HG02678 (cell line): ENCODE results near the gene MAP6D1.

Experiments used
- ATAC-seq: cut with Tn5 transposase; IDR thresholded peaks from one replicate; pipeline ENCODE4 v1.9.1; 2021; ENCODE audit warnings: mild to moderate bottlenecking, moderate library complexity; ENCODE audit not compliant: unreplicated experiment

MAP6D1 gene

DNA sequence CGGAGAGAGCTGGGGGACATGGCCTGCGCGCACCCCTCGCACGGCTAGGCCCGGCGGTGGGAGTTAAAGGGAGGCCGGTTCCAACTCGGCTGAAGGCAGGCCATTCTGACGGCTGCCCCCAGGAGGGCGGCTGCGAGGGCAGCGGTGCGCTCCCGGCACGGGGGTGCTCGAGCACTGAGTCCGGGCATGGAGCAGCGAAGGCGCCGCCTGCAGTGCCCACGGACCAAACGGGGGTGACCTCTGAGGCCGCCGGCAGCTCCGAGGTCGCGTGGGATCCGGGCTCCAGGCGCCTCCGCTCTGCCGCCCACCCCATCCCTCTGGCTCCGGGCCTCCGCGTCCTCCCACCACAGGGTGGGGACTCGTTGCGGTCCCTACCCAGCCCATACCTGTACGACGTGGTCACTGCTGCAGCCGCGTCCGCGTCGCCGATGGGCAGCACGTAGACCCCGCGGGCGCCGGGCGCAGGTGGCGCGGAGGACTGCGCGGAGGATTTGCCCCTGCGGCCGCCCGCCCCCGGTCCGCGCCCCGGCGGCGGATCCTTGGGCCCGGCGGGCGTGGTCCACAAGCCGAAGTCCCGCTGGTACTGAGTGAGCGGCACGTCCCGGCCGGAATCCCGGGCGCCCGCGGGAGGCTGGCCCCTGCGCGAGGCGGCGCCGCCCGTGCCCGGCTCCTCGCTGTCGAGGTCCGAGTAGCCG lies 469 bp downstream of the MAP6D1 start:
- ATAC-seq, result peak; percentile 31

DNA sequence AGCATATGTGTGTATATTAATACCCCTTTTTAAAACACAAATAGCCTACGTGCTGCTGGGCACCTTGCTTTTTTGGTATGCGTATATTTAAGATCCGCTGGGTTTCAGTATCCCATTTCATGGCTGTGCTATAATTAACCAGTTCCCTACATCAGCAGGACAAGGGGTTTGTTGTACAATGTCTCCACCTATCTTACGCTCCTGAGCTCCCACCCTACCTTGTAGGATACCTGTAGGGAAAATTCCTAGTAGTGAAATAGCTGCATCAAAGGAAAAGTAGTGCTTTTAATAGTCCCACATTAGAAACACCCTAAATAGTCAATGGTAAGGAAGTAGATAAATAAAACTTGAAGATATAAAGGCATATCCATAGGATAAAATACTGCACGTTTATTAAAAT lies 1.4 kb downstream of the MAP6D1 start:
- no peak for ATAC-seq

DNA sequence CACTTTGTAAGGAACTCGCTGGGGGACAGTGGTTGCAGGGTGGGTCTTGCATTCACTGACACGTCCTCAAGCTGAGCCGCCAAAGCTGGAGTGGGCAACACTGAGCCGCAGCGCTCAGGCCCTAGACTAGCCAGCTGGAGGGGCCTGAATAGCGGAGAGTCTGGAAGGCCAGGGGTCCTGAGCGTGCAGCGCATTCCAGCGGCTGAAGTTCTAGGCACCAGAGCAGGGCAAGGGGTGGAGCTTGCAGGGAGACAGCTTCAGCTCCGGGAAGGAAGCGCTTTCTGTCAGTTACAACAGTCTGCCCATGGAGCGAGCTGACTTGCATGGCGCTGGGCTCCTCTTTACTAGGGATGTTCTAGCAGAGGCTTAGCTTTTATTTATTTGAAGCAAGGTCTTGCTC lies 2.7 kb downstream of the MAP6D1 start:
- no peak for ATAC-seq

DNA sequence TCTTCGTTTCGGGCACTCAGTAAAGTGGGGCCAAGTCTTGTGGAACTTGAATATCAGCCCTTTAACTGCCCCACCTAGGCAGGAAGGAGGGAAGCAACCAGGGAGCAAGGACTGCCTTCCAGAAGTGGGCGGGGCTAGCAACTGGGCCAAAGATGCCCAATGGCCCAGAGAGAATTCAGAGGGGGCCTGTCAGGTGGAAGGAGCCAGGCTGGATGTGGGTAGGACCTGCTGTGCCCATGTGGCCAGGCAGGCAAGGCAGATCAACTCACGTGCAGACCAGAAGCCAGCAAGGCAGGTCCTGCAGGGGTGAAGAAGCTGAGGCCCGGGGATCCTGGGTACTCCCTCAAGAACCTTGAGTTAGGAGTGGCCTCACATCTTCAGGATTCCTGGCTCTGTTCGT lies 5.5 kb downstream of the MAP6D1 start:
- no peak for ATAC-seq

DNA sequence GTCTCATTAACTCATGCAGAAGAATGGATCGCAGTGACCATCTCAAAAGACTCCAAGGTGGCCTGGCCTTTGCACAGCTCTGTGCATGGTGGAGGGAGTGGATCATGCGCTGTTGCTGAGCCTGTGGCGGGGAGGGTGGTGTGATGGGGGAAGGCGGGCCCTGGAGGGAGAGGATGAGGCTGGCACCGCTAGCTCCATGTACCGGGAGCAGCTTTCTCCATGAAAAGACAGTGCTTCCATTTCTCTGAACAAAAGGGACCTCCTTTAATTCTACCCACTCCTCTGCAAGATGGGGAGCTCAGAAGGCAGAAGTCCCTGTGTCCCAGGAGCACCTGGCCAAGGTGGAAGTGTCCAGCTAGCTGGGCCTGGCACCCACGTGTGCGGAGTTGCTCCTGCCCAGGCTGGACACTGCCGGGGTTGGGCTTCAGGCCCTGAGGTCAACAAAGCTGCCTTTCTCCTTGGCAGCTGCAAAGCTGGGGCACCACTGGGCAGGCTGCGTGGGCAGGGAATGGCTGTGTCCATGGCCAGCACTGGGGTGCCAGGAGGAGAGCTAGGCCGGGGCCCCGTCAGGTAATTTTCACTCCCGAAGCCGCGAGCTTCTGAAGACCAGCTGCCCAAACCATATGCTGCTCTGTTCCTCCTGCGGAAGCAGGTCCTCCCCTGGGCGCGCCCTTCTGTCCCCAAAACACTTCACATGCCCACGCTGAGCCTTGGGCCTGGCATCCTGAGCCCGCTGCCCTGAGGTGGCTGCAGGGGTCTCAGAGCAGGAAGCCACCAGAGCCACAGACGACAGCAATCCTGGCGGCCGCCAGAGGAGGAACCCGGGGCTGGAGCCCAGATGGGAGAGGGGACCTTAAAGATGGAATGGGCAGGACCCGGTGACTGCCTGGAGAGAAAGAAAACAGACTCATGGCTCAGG lies 6.4 kb downstream of the MAP6D1 start:
- ATAC-seq, result no peak

DNA sequence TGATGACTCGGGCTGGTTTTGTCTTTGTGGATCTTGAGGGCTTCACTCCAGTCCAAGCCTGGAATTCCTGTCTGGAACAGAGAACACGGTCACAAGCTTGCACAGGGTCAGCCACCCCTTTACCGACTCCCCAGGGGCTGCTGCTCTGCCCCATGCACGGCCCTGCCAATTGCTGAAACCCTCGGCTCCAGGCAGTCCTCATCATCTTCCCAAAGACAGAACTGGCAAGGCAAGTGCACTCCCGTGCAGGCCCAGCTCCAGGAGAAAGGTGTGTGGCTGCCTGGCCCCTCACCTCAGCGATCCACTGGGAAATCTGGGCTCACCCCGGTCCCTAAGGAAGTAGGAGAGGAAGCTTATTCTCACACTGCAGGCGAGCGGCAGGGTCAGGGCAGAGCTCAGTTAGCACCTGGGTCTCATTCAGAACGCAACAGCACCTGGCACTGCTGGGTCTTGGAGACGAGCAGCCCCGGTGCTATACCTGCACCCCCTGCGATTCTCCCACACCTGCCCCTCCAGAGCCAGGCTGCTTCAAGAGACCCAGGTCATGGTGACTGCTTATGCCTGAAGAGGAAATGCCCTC lies 7.2 kb downstream of the MAP6D1 start:
- no peak for ATAC-seq

DNA sequence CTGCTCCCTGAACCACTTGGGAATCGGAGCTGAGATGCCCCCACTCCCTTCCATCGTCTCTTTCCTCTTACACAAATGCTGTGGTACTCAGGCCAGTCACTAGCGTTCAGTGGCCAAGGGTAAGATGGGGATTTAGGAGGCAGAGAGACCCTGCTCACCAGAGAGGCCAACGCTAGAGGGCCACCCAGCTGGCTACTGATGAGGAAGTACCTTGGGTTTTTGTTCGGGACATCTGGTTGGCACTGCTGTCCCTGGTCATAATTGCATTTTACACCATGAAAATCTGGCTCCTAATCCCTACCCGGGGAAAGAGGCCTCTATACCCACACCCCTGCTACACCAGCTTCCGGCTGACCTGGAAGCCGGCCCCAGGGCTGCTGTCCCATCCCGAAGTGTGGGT lies 7.7 kb downstream of the MAP6D1 start:
- no peak for ATAC-seq

DNA sequence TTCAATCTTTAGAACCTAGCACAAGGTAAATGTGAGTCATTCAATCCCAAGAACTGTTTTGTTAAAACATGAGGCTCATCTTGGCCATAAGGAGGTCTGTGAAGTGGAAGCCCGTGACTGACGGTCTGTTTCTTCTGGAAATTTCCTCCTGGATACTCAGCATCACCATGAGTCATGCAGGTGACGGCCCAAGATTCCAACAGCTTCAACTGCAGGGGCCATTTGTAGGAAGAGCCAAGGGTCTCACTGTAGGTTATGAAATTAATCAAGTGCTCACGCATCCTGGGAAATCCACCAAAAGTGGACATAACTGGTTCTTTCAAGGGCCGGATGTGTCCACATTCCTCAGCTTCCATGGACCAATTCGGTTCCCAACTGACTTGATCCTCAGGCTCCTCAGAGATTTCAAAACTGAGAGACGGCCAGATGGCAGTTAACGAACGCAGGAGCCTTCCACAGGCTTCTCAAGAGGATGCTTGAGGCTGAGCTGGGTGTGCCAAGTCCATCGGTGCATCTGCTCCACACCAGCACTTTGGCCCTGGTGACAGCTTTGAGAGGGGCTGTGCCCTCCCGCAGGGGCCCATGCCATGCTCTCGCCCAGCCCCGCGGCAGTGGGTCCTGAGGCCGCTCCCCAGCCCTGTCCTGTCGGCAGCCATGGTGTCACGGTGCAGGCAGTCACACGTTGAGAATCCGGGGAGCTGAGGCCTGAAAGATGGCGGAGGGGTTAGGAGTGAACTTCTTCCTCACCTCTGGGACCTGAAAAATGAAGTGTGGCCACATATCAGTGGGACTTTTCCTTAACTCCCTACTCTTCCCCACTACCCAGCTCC lies 8.5 kb downstream of the MAP6D1 start:
- ATAC-seq, result no peak

DNA sequence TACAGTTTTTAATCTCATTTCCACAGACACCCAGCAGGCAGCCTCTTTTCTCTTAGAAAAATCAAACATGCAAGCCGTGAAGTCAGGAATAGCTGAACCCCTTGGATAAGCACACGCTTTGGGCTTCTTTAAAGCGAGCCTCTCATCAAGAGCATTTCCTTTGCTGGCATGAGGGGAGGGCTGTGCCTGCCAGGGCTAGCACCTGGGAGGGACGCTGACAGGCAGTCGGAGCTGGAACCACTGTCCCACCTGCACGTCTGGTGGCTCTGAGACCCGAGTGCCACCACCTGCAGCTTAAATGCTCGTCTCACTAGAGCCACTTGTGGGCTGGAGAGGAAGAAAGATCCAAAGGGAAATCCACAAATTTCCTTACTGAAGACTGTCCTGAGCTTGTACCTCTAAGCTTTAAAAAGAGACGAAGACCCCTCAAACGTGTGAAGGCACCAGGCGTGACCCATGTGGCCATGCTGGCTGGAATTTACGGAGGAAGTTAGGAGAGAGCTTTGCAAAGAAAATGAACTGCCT lies 9.4 kb downstream of the MAP6D1 start:
- peak; percentile 39 for ATAC-seq

DNA sequence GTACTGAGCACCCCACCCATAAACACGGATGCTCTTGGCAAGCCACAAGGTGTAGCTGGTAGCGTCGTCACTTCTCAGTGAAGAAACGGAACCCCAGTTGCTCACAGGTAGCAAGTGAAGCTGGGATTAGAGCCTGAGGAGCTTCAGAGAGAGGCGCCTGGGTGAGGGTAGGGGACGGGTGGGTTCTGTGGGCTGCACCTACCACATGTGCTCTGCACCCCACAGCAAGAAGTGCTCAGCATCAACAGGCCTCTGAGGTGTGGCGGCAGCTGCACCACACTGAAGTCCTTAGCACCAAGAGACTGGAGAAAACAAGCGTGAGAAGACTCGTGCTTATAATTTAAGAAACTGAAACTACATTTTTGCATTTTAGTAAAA lies 9.8 kb downstream of the MAP6D1 start:
- peak; percentile 67 for ATAC-seq

DNA sequence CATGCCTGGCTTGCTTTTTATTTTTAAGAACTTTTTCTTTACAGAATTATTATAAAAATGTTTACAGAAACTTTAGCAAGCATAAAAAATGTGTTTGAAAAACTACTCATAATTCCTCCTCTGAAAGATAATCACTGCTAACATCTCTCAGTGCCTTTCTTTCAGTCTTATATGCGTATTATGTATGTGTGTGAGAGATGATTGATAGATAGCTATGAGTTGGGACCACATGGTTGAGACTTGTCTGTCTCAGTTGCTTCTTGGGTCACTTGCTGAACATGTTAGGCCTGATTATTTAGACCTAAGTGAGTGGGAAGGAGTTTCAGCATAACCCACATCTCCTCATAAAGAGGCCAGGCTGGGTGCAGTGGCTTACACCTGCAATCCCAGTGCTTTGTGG lies 11.1 kb downstream of the MAP6D1 start:
- ATAC-seq, result no peak

DNA sequence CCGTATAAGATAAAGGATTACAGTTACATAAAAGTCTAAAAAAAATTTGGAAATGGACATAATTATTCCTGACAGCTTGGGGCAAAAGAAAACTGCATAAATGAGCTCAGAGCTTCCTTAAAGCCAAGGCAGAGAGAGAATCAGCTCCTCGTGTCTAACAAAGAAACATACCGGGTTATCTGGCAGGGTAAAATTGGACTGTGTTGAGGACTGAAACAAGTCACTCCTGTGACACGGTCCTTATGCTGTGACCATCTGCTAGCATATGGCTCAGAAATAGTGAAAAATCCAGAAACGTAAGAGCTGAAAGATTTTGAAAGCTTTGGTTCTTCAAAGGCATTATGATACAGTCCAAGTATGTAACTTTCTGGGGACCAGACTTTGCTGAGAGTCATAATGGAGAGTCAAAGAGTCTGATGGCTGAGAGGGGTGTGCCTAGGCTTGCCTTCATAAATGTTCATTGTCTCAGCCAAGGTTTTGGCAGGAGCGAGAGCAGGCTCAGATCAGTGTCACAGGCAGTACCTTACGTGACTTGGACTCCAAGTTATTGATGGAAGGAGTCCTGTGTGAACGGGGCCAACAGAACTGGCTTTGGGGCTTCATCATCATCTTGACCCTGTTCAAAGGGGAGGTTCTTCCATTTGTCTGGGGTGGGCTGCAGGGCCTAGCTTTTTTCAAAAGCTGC lies 12.5 kb downstream of the MAP6D1 start:
- ATAC-seq, result no peak

DNA sequence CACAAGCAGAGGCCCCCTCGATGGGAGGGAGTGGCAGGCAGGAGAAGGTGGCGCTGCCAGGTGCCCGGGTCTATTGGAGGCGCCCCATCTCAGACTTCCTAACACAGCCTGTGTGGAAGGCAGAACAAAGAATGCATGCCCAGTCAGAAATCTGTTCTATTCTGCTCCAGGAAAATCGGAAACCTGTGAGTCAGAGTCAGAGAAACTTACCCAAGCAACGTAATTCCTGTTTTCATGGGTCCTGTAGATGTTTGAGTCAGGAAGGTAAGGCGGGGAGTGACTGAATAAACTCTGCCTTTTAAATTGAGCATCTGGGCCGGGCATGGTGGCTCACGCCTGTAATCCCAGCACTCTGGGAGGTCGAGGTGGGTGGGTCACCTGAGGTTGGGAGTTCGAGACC lies 13.7 kb downstream of the MAP6D1 start:
- ATAC-seq, result no peak

DNA sequence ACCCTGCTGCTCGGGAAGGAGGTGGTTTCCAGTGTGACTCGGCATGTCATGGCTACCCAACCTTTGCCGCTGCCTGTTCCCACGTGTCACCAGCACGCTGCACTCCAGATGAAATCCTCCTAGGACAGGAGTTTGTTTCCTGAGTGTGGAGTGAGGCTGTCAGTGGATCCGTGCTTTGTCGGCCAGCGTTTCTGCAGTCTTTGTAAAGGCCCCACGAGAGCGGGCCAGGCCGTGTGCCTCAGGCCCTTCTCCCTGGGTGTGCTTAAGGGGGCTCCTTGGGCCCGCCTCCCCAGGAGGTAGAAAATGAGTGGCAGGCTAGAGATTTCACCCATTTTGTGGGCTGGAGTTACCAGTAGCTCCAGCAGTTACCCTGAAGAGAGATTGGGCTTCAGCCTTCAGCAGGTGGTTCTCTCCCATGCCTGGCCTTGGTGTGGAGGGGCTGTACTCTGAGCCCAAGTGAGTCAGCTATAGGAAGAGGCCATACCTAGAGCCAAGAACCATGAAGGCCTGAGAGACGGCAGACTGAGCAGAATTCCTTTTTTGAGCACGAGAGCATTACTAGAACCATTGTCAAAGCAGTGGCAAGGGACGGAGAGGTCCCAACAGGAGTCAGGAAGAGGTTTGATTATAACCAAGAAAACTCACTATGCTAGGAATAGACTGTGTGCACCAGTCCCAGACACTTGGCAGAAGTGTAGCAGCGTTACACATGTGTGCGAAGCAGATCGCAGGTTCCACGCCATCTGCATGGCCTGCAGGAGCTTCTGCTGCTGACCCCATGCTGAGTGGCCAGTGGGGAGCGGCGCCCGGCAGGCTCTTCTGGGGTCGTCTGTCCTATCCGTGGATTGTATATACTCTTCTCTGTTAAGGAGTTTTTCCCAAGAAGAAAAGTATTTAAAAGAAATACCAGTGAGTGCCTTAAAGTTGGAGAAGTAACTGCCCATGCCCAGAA lies 14.5 kb downstream of the MAP6D1 start:
- no peak for ATAC-seq

DNA sequence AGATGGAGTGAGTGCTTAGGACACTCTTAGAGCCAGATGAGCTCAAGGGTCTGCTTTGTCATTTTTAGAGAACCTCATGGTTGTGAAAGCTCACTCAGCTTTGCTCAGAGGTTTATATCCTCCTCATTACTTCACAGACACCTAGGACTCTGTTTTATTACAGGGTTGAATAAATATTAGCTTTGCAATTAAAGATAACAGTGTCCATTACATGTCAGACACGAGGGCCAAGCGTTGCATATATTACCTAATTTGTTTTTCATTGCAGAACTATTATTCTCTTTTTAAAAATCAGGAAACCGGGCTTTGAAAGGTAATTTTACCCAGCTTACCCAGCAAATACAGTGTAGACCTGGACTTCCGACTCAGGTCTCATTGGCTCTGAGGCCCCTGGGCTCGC lies 16.1 kb downstream of the MAP6D1 start:
- no peak for ATAC-seq

DNA sequence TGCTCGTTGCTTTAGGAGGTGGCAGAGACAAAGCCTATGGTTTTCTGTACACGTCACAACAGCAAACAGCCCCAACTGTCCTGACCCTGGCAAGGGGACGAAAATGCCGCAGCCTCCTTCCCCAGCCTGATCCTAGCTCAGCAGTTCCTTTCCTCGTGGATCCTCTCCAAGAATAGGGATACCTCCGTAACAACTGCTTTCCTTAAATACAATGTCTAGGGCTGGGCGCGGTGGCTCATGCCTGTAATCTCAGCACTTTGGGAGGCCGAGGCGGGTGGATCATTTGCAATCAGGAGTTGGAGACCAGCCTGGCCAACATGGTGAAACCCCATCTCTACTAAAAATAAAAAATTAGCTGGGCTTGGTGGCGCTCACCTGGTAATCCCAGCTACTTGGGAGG lies 17.0 kb downstream of the MAP6D1 start:
- ATAC-seq, result no peak

DNA sequence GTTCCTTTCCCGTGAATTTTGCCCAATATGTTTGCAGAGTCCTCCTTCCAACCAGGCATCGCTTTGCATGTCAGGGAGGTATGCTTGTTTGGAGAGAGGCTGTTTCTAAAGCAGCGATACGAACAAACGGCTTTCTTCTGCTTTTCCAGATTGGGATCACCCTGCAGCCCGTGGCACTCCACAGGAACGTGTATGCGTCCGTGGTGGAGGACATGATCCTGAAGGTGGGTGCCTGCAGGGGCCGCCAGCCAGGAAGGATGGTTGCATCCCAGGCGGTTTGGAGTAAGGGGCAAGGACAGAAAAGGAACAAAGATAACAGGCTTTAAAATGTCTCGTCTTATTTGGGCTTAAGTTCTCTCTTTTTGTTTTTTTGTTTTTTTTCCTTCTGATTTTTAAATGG lies 17.5 kb downstream of the MAP6D1 start:
- no peak for ATAC-seq

DNA sequence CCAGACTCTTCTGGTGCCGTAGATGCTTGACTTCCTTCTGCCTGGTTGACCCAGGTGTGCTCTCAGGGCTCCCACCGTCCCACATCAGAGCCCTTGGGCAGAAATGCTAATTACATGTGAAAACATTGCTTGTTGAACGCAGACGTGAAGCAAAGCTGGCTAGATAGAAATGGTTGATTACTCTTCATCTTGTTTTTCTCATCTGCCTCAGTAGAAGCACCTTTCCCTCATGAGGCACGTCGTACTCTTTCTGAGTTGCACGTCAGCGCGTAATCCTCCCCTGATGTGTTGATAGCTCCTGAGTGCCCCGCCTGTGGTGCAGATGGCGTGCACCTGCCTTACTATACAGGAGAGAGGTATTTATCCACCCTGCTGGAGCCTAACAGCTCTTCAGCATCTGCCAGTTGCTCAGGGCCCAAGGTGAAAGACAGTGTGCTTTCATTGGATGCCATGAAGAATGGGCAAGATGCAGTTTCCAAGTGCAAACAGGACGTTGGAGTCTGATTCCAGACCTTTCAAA lies 18.1 kb downstream of the MAP6D1 start:
- no peak for ATAC-seq

DNA sequence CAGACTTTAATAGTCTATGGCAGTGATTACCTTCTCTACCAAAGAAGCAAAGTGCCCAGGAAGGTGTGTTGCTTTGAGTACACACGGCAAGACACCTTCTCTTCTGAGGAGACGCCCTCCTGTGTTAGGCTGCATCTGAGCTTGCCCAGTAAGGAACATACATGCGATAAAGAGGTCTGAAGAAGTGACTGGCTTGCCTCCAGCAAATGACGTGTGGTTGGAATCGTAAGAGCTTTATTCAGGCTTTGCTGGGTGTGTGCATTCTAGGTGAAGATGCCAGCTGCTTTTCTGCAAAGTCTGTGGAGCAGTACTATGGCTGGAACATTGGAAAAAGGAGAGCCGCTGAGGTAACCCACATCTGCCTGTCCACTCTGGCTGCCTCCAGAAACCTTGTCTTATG lies 22.4 kb downstream of the MAP6D1 start:
- no peak for ATAC-seq
